ENCODE data around the gene BTRC. TPM values are rescaled to one million over a fixed set of nuclear protein-coding genes. Genes with fewer than 3 reads are reported as not detected.

Gene BTRC
- total RNA-seq, 1 experiment from 2014 or later, result 29.1 TPM

GRCh38 chr10:101364721-101365120 lies 10.8 kb downstream of the BTRC start:
- H3K27me3 ChIP-seq (ENCODE audit: insufficient read depth, low read length), result no peaks in the 10 kb centered on the region
- no TSS peak for BruUV-seq (replicated peaks)
- H3K36me3 ChIP-seq (ENCODE audit: control insufficient read depth in 1 of 2, insufficient read depth in 2 of 2, low read length in 2 of 2), result no peaks in the 10 kb centered on the region
- H3K9me3 ChIP-seq (ENCODE audit: control insufficient read depth in 1 of 2, insufficient read depth in 1 of 2, low read depth in 1 of 2, low read length in 2 of 2), result no peaks in the 10 kb centered on the region
- no peak for TF ChIP-seq ATF3 (IDR thresholded peaks at IDR 0.05)
- no peak for TF ChIP-seq REST (IDR thresholded peaks at IDR 0.05; ENCODE audit: low read depth)
- peaks cover 32% of the 10 kb centered on the region for H3K79me2 ChIP-seq (ENCODE audit: insufficient read depth, low read length)
- peaks cover 17 to 40% of the 10 kb centered on the region in 2 experiments for H3K4me1 ChIP-seq (ENCODE audit: control insufficient read depth in 1 of 2, insufficient read depth in 2 of 2, low read length in 2 of 2)
- no peaks in the 10 kb centered on the region for H4K20me1 ChIP-seq (ENCODE audit: insufficient read depth)
- ChIA-PET RAD21 (ENCODE audit: low non-redundant PET in 1 of 2, low total read pairs in 2 of 2, uncharacterized antibody in 2 of 2, unreplicated experiment in 2 of 2) (no interaction called here), POLR2A (no interaction called here), CTCF (no interaction called here)
- no peak overlapping the region; the same call in 1 of the 2 replicates for H3K4me2 ChIP-seq (ENCODE audit: low read length)
- no peak overlapping the region for H2AFZ ChIP-seq (ENCODE audit: low read depth, low read length, poor library complexity, severe bottlenecking)
- no peaks in the 10 kb centered on the region for H3K9me2 ChIP-seq (ENCODE audit: insufficient read depth)
- H3K9ac ChIP-seq (ENCODE audit: low read length), result no peak overlapping the region
- ATAC-seq (no peak), DNase-seq (ENCODE audit: low read depth, low spot score) (no peak)
- no peak overlapping the region for H3K27ac ChIP-seq (ENCODE audit: low read depth, low read length)
- intact Hi-C loops (cut with micrococcal nuclease), result no loop called here
- no peak overlapping the region for H3K4me3 ChIP-seq (replicated peaks in 1 of 2; ENCODE audit: low read depth in 1 of 2, low read length in 2 of 2)

All from HCT116 (cell line).